Measurements from ENCODE around the gene MRNIP.
"Not testable (repeated sequence)": the region's sequence is repeated elsewhere in the genome, so short reads cannot be mapped to it uniquely, and the experiment has no call there.

MRNIP gene

DNA sequence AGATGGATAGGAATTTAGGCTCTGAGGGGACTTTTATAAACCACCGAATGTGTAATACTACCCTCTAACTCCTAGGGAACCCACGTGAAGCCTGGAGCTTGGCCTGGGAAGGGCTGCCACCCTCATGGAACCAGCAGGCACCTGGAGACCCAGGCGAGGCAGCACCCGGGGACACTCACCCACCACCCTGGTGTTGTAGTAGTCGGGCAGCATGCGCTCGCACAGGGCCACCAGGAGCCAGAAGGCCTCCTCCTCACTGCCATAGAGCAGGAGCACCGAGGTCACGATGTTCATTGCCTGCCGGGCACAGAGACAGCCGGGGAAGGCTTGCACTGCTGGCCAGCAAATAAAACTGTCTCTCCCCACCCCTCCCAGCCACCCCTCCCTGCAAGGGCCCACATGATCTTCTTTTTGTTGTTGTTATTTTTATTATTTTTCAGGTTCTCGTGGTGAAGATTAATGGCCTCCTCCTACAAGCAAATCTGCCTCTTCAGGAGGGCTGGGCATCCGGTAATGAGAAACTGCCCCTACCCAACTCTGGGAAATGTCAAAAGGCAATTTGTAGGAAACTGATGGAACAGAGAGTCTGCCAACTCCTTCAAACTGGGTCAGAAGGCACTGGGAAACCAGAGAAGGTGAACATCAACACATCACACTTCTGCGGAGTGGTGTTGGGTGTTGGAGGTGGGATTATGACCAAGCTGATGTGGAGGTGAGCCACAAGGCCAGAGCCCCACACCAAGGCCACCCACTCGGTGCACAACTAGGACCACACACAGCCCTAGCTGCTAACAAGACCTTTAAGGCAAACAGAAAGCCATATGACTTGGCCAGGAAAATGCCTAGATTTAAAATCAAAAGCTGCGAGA lies 17.4 kb upstream of the MRNIP start:
- no peak overlapping the region for H3K4me3 ChIP-seq (replicated peaks; ENCODE audit: low read depth, low read length)
- no peak for DNase-seq (ENCODE audit: low read depth)
- no peak for TF ChIP-seq CTCF (IDR thresholded peaks at IDR 0.05; ENCODE audit: low read length, missing control alignments)

GRCh38 chr5:179874536-179875292 lies 16.1 kb upstream of the MRNIP start:
- H3K4me3 ChIP-seq (replicated peaks; ENCODE audit: low read depth, low read length): no peak overlapping the region
- TF ChIP-seq CTCF (IDR thresholded peaks at IDR 0.05; ENCODE audit: low read length, missing control alignments): no peak
- DNase-seq (ENCODE audit: low read depth): no peak

- H3K4me3 ChIP-seq (replicated peaks; ENCODE audit: low read depth, low read length): no peak overlapping the region
- TF ChIP-seq CTCF (IDR thresholded peaks at IDR 0.05; ENCODE audit: low read length, missing control alignments): no peak
- DNase-seq (ENCODE audit: low read depth): no peak
Measured at GRCh38 chr5:179874136-179874535, 15.5 kb upstream of the MRNIP start.

GRCh38 chr5:179873588-179874110 lies 15.0 kb upstream of the MRNIP start:
- no peak overlapping the region for H3K4me3 ChIP-seq (replicated peaks; ENCODE audit: low read depth, low read length)
- TF ChIP-seq CTCF (IDR thresholded peaks at IDR 0.05; ENCODE audit: low read length, missing control alignments): no peak
- no peak for DNase-seq (ENCODE audit: low read depth)

DNA sequence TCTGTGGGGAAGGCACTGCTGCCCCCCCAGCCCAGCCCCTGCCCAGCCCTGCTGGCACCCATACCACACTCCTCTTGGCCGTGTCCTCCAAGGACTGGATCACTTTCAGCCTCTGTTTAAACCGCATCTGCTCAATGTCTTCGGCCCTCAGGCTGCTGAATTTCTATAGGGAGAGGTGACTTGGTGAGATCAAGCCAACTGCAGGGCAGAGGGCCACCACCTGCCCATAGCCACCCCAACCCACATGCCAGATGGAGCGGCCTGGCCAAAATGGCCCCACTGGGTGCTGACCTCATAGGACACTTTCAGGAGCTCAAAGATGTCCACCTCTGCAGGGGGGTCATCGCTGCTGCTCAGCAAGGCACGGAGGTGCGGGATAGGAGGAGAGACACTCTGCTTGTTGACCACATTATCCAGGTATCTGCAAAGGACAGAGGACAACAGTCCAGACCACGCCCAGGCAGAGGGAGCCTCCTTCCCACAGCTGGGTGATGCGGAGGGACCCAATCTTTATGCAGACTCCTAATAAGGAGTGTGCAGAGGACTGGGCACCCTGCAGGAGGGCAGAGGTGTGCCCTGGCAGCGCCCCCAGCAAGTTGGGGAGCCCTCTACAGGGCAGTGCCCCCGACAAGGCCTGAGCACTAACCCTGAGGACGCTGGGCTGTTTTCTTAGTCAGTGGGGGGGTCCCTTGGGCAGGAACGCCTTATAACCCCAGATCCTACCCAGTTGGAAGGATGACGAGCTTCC lies 14.4 kb upstream of the MRNIP start:
- no peak overlapping the region for H3K4me3 ChIP-seq (replicated peaks; ENCODE audit: low read depth, low read length)
- no peak for DNase-seq (ENCODE audit: low read depth)
- TF ChIP-seq CTCF (IDR thresholded peaks at IDR 0.05; ENCODE audit: low read length, missing control alignments): no peak

DNA sequence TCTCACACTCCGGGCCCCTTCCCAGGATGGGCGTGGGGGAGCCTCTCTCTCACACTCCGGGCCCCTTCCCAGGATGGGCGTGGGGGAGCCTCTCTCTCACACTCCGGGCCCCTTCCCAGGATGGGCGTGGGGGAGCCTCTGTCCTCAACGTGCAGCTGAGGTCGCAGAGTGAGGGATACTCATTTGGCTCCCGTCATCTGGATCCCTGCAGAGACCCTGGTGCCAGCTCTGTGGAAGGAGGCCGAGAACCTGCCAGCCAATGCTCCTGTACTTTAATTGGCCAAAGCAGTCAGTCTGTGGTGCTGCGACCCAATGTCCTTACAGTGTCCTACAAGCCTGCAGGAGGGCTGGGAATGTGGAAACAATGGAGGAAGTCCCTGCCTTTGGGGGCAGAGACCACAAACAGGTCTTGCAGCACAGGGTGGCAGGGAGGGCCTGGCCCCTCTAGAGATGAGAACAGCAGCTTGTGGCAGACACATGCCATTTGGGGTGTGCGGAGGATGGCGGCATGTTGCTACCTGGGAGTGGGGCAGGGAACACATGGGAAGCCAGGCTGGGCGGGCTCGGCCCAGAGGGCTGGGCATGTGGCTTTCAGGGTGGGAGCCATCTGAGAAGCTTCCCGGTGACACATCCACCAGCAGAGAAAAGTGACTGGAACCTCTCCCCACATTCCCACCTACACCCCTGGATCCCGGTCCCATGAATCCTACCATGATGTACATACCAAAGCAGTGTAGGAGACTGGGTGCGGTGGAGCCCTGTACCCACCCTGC lies 13.6 kb upstream of the MRNIP start:
- DNase-seq (ENCODE audit: low read depth): no peak
- no peak overlapping the region for H3K4me3 ChIP-seq (replicated peaks; ENCODE audit: low read depth, low read length)
- no peak for TF ChIP-seq CTCF (IDR thresholded peaks at IDR 0.05; ENCODE audit: low read length, missing control alignments)

- DNase-seq (ENCODE audit: low read depth); H3K4me3 ChIP-seq (replicated peaks; ENCODE audit: low read depth, low read length): not testable (repeated sequence)
Measured at GRCh38 chr5:179871533-179871932, 12.9 kb upstream of the MRNIP start.
